ENCODE data around the gene TJAP1. TPM values are rescaled to one million over a fixed set of nuclear protein-coding genes. Genes with fewer than 3 reads are reported as not detected.

Gene TJAP1
- total RNA-seq, 1 donor from 2014 or later = 6.6 TPM

GRCh38 chr6:43489277-43490072 lies 12.1 kb downstream of the TJAP1 start:
- no peaks in the 10 kb centered on the region for H3K36me3 ChIP-seq (ENCODE audit: control insufficient read depth, insufficient read depth, low read length)
- DNase-seq (ENCODE audit: low read depth) (no peak), FAIRE-seq (no peak)
- no peaks in the 10 kb centered on the region for H3K27me3 ChIP-seq (ENCODE audit: control insufficient read depth, insufficient read depth, low read length)
- TF ChIP-seq, protein P1, sequence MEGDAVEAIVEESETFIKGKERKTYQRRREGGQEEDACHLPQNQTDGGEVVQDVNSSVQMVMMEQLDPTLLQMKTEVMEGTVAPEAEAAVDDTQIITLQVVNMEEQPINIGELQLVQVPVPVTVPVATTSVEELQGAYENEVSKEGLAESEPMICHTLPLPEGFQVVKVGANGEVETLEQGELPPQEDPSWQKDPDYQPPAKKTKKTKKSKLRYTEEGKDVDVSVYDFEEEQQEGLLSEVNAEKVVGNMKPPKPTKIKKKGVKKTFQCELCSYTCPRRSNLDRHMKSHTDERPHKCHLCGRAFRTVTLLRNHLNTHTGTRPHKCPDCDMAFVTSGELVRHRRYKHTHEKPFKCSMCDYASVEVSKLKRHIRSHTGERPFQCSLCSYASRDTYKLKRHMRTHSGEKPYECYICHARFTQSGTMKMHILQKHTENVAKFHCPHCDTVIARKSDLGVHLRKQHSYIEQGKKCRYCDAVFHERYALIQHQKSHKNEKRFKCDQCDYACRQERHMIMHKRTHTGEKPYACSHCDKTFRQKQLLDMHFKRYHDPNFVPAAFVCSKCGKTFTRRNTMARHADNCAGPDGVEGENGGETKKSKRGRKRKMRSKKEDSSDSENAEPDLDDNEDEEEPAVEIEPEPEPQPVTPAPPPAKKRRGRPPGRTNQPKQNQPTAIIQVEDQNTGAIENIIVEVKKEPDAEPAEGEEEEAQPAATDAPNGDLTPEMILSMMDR (IDR thresholded peaks at IDR 0.05; ENCODE audit: insufficient read depth, low read length, severe bottlenecking) = no peak
- H3K4me3 ChIP-seq (ENCODE audit: low read depth, low read length) = no peak overlapping the region

GRCh38 chr6:43490523-43490939 lies 13.2 kb downstream of the TJAP1 start:
- DNase-seq (ENCODE audit: low read depth) (no peak), FAIRE-seq (no peak)
- no peaks in the 10 kb centered on the region for H3K27me3 ChIP-seq (ENCODE audit: control insufficient read depth, insufficient read depth, low read length)
- TF ChIP-seq, protein P1 (IDR thresholded peaks at IDR 0.05; ENCODE audit: insufficient read depth, low read length, severe bottlenecking) = no peak
- no peak overlapping the region for H3K4me3 ChIP-seq (ENCODE audit: low read depth, low read length)
- no peaks in the 10 kb centered on the region for H3K36me3 ChIP-seq (ENCODE audit: control insufficient read depth, insufficient read depth, low read length)

GRCh38 chr6:43491750-43492661 lies 14.6 kb downstream of the TJAP1 start:
- FAIRE-seq = no peak
- Histone ChIP-seq H3K27me3 (ENCODE audit: control insufficient read depth, insufficient read depth, low read length) (no peaks in the 10 kb centered on the region), H3K4me3 (ENCODE audit: low read depth, low read length) (no peak overlapping the region), H3K36me3 (ENCODE audit: control insufficient read depth, insufficient read depth, low read length) (no peaks in the 10 kb centered on the region)
- DNase-seq (ENCODE audit: low read depth) = peak; percentile 73
- TF ChIP-seq, protein P1 (IDR thresholded peaks at IDR 0.05; ENCODE audit: insufficient read depth, low read length, severe bottlenecking) = no peak

- TF ChIP-seq, protein P1 (IDR thresholded peaks at IDR 0.05; ENCODE audit: insufficient read depth, low read length, severe bottlenecking) = no peak
- H3K4me3 ChIP-seq (ENCODE audit: low read depth, low read length) = no peak overlapping the region
- H3K27me3 ChIP-seq (ENCODE audit: control insufficient read depth, insufficient read depth, low read length) = no peaks in the 10 kb centered on the region
- H3K36me3 ChIP-seq (ENCODE audit: control insufficient read depth, insufficient read depth, low read length) = peaks cover 2% of the 10 kb centered on the region
- no peak for DNase-seq (ENCODE audit: low read depth)
- FAIRE-seq = no peak
Observed at GRCh38 chr6:43492673-43493072, 15.3 kb downstream of the TJAP1 start.

- FAIRE-seq (no peak), DNase-seq (ENCODE audit: low read depth) (no peak)
- TF ChIP-seq, protein P1 (IDR thresholded peaks at IDR 0.05; ENCODE audit: insufficient read depth, low read length, severe bottlenecking) = no peak
- Histone ChIP-seq H3K27me3 (ENCODE audit: control insufficient read depth, insufficient read depth, low read length) (no peaks in the 10 kb centered on the region), H3K4me3 (ENCODE audit: low read depth, low read length) (no peak overlapping the region), H3K36me3 (ENCODE audit: control insufficient read depth, insufficient read depth, low read length) (peaks cover 4% of the 10 kb centered on the region)
Observed at GRCh38 chr6:43493230-43493629, 15.9 kb downstream of the TJAP1 start.

All from bronchial epithelial cell (primary cell).